DMS 273 treated with DMSO at 0.1 percent for 48 hours (cell line): ENCODE measurements around the gene F13A1.
"Not testable (repeated sequence)": the region's sequence is repeated elsewhere in the genome, so short reads cannot be mapped to it uniquely, and the experiment has no call there.

Experiments used
- DNase-seq: peaks from one replicate; lab custom pipeline; 2025; lab: John Stamatoyannopoulos, UW

F13A1 gene

DNA sequence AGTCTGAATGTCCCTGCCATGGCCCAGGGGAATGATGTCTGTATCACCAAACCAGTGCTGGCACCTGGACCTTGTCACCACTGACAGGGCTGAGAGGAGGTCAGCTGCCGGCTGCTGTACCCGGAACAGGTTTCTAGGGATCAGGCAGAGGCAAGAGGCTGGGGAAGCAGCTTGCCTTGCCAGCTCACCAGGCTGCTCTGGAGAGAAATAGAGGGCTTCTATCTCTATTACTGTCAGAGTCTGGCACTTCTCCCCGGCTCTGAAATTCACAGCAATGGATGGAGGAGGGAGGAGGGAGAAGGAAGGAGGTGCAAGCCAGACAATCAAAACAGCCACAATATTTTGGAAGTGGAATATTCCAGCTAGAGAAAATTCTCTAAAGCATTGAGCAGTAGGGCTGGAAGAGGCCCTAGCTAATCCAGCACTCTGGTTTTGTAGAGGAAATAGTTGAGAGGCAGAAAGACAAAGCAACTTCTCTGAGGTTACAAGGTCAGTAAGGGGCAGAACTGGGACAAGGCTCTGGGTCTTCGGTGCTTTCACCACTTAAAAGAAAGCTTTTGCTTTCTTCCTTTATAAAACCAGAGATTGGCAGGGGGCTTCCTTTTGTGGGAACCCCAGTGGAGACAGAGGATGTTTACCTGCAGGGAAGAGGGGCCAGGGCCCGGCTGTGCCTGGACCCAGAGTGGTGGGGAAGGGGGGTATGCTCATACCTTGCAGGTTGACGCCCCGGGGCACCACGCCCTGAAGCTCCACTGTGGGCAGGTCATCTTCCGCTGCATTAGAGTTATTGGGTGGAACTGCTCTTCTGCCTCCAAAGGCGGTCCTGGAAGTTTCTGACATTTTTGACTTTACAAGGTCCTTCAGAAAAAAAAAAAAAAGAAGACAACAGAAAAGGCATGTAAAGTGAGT lies 2.4 kb downstream of the F13A1 start:
- no peak for DNase-seq

- DNase-seq = no peak
These were observed 3.1 kb downstream of the F13A1 start for GRCh38 chr6:6317386-6317785.

DNA sequence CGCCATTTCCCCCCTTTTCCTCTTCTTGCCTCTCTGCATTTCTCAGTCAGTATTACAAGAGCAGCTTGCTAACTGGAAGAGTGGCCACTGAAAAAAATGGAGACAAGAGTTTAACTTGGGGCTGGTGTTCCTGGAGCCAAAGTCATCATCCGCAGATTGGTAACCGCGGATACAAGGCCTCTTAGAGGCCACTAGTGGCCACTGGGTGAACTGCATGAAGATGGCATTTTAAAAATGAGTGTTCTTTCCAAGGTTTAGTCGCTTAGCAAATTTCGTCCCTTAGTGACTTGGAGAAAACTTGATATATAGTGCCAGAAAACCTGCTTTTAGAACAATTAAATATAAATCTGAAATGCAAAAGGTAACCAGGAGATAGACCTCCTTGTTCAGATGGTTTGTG lies 4.8 kb downstream of the F13A1 start:
- DNase-seq = peak; percentile 16

GRCh38 chr6:6314596-6314995 lies 5.9 kb downstream of the F13A1 start:
- no peak for DNase-seq

DNA sequence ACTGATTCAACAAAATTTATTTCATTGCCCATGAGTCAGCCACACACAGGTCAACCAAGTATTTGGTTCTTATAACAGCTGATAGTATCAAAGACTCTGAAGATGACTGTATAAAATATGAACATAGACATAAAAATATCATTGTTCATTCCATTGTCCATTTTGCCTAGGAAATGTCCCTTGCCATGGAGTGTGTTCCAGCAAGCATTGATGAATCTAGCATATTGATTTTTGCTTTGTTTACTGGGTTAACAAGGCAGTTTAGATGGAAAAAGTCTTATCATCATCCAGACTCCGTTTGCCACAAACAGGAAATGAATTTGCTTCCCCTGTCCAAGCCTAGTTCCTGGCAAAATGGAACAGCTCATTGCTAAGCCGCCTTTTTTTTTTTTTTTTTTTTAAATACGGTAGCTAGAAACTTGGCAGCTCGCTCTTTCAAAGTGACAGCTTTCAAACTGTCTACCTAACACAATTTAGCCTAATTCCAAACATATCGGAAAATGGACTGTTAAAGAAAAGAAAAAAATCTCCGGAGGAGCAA lies 7.5 kb downstream of the F13A1 start:
- no peak for DNase-seq

DNA sequence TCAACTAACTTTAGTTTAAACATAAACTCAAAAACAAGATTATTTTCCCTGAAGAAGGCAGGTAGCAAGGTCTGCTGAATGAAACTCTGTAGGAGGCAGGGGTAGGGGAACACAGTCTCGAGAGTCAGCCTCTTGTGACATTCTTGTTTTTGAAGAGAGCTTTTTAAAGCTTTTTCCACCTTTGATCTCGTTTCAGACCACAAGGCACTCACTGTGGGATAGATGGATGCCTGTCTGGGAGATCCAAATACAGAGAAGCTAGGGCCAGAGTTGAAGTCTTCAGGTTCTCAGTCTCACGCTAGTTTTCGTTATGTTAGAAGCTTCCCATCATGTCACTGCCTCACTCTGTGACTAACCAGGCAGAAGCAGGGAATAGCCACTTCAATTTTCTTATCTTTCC lies 14.9 kb downstream of the F13A1 start:
- DNase-seq = no peak

GRCh38 chr6:6300383-6300782 lies 20.1 kb downstream of the F13A1 start:
- DNase-seq = not testable (repeated sequence)

- no peak for DNase-seq
These were observed 27.1 kb downstream of the F13A1 start for GRCh38 chr6:6293317-6293716.

GRCh38 chr6:6287415-6287814 lies 33.0 kb downstream of the F13A1 start:
- DNase-seq = no peak

- no peak for DNase-seq
These were observed 34.8 kb downstream of the F13A1 start for GRCh38 chr6:6285679-6286078.

DNA sequence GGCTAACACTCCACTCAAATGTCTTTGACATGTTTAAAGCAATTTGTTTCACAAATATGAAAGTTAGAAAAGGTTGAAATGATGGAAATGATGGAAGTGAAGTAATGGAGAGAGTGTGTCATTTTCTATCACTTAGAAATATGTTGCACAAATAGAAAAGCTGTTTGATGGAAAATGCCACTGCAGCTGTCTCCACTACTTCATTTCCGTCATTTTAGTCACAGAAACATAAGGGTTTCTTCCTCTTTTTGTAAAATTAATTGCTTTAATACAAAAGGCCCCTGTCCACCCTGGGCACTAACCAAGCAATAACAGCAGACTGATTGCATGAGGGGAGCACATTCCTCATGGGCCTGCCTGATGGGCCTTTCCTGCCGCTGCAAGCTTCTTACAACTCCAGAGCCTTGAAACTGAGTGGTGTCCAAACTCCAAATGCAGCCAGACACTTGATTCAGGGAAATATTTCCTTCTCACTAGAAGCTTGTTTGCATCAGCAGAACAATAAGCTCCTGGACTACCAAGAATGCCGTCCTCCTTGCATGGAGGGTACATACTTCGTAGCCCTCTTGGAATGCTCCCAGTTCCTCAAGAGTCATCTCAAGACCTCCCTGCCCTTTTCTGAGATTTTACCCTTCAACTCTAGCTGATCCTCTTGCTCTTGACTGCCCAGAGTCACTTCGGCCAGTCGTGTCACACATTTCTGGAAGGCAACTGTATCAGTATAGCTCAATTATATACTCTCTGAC lies 36.1 kb downstream of the F13A1 start:
- no peak for DNase-seq

DNA sequence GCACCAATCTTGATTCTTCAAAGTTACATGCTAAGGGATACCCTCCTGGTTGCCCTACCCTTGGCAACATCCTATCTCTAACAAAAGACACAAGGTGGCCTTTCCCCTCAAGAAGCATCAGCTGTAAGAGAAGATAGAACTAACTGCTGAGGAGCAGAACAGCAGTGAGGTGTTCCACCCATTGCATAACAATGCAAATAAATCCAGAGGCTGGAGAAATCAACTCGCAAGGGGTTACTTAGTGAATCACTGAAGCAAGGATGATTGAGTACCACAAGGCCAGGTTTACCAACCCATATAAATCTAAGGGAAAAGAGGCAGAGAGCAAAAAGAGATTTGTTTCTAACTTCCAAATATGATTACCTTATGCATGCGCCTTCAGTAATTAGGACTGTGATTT lies 36.7 kb downstream of the F13A1 start:
- DNase-seq = no peak

DNA sequence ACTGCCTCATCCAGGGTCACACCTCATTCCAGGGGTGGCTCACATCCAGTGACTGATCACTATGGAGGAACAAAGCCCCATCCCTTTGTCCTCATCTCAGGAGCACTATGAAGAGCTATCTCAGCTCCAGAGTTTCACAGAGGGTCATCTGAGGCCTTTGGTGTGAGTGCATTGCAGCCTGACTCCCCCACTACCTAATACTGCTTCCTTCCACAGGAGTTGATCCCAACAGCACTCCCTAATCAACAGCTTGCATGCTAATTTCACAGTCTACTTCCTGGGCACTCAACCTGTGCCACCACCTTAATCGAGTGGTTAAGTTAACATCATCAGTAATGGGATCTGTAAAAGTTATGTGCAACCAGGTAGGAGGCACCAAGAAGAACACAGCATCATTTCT lies 37.7 kb downstream of the F13A1 start:
- DNase-seq = no peak

GRCh38 chr6:6277413-6277812 lies 43.0 kb downstream of the F13A1 start:
- DNase-seq = no peak

GRCh38 chr6:6270948-6271535 lies 49.4 kb downstream of the F13A1 start:
- DNase-seq = no peak

- no peak for DNase-seq
These were observed 60.2 kb downstream of the F13A1 start for GRCh38 chr6:6260196-6260722.

DNA sequence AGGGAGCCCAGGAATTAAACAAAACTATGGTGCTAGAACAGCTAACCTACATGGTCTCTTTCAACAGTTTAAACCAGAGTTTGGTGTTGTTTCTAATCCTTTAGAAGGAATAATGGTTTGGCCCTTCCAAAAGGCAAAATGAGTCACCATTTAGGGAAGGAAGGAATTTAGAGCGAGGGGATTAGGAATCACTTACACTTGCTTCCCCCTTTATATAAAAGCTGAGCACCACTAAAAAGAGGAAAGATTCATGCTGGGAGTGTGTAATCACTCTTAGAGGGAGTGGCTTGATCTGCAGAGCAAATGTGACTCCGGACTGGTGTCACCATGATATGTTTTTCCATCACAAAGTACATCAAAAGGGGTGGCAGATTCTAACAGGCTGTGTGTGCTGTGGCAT lies 63.6 kb downstream of the F13A1 start:
- no peak for DNase-seq

DNA sequence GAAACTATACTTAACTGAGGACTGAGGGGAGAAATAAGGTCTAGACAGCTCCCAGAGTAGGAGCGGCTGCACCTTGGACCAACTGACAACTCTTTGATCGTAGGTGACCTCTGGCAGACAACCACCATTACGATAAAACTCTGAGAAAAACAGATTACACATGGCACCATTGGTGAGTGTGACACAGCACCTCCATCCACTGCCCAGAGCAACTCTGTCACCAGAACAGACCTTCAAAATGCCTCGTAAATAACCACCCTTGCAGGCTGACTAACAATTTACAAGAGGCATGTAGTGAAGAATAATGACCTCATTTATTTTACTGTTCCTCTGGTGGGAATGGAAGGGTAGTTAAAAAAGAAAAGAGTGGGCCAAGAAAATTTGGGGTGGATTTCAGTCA lies 64.2 kb downstream of the F13A1 start:
- no peak for DNase-seq

DNA sequence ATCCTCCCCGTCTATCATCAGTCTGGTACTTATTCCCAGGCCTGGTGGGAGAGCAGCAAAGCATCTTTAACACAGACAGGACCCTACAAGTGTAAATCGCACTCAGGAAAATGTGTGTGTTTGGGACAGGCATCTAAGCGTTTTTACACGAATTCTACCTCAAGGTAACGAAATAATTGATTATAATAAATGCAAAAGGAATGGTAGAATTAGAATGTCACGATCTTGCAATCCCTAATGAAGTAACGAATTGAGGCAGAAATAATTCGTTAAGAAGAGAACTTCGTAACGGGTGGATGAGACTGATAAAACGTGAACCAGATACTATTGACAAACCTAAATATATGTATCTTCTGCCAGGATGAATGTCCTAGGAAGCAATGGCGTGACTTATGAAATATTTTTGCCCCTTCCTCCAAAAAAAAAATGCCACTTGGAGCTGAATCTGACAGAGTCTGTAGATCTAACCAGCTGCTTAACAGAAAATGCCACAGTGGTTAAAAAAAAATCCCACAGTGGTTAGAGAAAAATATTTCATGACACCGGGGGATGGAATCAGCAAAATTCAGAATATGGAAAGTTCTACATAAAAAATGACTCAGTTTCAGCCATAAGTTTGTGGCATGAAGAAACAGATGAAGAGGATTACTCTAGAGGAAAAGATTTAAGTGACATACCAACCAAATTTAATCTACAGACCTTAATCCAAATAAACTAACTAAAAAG lies 68.7 kb downstream of the F13A1 start:
- DNase-seq = no peak

DNA sequence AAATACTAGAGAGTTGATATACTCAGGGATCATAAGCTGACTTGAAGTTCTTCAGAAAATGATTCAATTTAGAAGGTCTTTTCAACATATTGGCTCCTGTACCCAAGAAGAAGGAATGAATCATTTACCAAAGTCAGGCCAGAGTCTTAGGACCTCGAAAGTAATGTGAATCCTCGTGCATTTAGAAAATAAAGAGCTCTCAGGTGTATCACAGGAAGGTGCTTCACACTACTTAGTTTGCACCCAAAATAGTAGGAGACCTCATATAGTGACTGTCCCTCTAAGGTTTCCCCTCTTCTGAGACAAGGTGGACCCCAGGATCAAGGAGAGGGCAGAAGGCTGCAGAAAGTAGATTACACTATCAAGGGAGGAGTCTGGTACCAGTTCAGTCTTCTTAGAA lies 71.8 kb downstream of the F13A1 start:
- no peak for DNase-seq

DNA sequence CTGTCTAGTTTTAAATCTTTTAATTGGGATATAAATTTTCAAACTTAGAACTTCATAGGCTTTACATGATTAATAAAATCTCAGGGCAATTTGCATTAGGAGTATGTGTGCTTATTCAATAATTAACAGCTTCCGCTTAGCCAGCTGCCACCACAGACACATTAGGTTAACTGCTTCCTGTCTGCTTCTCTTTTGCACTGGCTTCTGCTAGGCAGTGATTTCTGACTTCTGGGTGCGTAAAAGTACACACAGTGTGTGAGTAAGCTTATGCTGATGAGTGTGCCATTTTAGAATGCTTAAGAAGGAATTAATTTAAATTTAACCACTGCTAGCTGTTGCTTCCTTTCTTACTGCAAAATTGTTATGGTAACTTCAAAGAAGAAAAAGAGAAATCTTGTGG lies 73.9 kb downstream of the F13A1 start:
- no peak for DNase-seq

GRCh38 chr6:6244624-6245023 lies 75.8 kb downstream of the F13A1 start:
- DNase-seq = no peak
